NCI-H1417 (cell line): Measurements from ENCODE around the gene HYPK.
"Not testable (repeated sequence)": the region's sequence is repeated elsewhere in the genome, so short reads cannot be mapped to it uniquely, and the experiment has no call there.

ENCODE experiments used
- DNase-seq, 3 experiments: peaks; one replicate each; lab custom pipeline; 2025; lab: John Stamatoyannopoulos, UW

Gene HYPK

GRCh38 chr15:43795197-43795596 lies 5.2 kb upstream of the HYPK start:
- DNase-seq = no peak

GRCh38 chr15:43795997-43796396 lies 4.4 kb upstream of the HYPK start:
- DNase-seq = no peak

GRCh38 chr15:43796566-43796965 lies 3.8 kb upstream of the HYPK start:
- DNase-seq = no peak

- peak; percentile 48 to 86 (median 75) for DNase-seq
These were observed 1.0 kb upstream of the HYPK start for GRCh38 chr15:43799209-43799944.

GRCh38 chr15:43799945-43800285 lies 484 bp upstream of the HYPK start, which contains the start of gene SERINC4:
Gene SERINC4, minus strand, starts transcription at chr15:43800220. Its CDS starts 234 bp downstream, at chr15:43799986.
- no peak for DNase-seq

GRCh38 chr15:43802676-43803075 lies 2.3 kb downstream of the HYPK start:
- not testable (repeated sequence) for DNase-seq

GRCh38 chr15:43808435-43808950 lies 8.1 kb downstream of the HYPK start:
- no peak for DNase-seq

- DNase-seq = no peak
These were observed 8.7 kb downstream of the HYPK start for GRCh38 chr15:43808960-43809678.

GRCh38 chr15:43815064-43815463 lies 14.7 kb downstream of the HYPK start:
- DNase-seq = not testable (repeated sequence)

GRCh38 chr15:43821505-43821904 lies 21.1 kb downstream of the HYPK start:
- no peak for DNase-seq

- DNase-seq = peak; percentile 81 to 95 (median 92)
These were observed 24.2 kb downstream of the HYPK start, which contains the start of gene MFAP1 for GRCh38 chr15:43824302-43825246. Gene MFAP1, minus strand, starts transcription at chr15:43824690. Its CDS starts 121 bp downstream, at chr15:43824569.

GRCh38 chr15:43825305-43825704 lies 24.9 kb downstream of the HYPK start:
- not testable (repeated sequence) for DNase-seq

GRCh38 chr15:43826029-43826507 lies 25.7 kb downstream of the HYPK start:
- no peak for DNase-seq

- peak; percentile 73 to 83 (median 79) for DNase-seq
These were observed 26.3 kb downstream of the HYPK start, which contains the start of gene WDR76 for GRCh38 chr15:43826508-43827341. Gene WDR76, plus strand, starts transcription at chr15:43827002. Its CDS starts 31 bp downstream, at chr15:43827033.

GRCh38 chr15:43828061-43828657 lies 27.8 kb downstream of the HYPK start:
- peak in 1 of 3 experiments; percentile 12 for DNase-seq

- DNase-seq = not testable (repeated sequence)
These were observed 29.6 kb downstream of the HYPK start for GRCh38 chr15:43829951-43830540.

GRCh38 chr15:43830691-43831275 lies 30.4 kb downstream of the HYPK start:
- not testable (repeated sequence) for DNase-seq

GRCh38 chr15:43831519-43832052 lies 31.2 kb downstream of the HYPK start:
- not testable (repeated sequence) for DNase-seq

GRCh38 chr15:43832485-43832884 lies 32.1 kb downstream of the HYPK start:
- not testable (repeated sequence) for DNase-seq
